Left lung (tissue), 10 donors: ENCODE results near the gene CDCA4. TPM values are rescaled to one million over a fixed set of nuclear protein-coding genes. Genes with fewer than 3 reads are reported as not detected.

Experiments used
- ATAC-seq: fragments of 200-7000 bp; cut with Tn5 transposase; one replicate; pipeline ENCODE4 v1.9.1; 2020; ENCODE audit warnings: moderate library complexity
- DNase-seq, 4 donors: peaks; one replicate each; pipeline ENCODE4 v3.0.0-alpha.2; 2013 to 2020
- H3K27ac ChIP-seq, 2 donors: fragments of 200-600 bp; sonication (generic) in 1 of 2; one replicate each; pipeline versions ENCODE4 v1.5.0 to v1.8.0; 2020 to 2021
- H3K27me3 ChIP-seq, 2 donors: fragments of 200-600 bp; sonication (generic) in 1 of 2; one replicate each; pipeline versions ENCODE4 v1.5.0 to v1.8.0; 2020 to 2021
- H3K36me3 ChIP-seq, 2 donors: fragments of 200-600 bp; sonication (generic) in 1 of 2; one replicate each; pipeline versions ENCODE4 v1.5.0 to v1.8.0; 2020 to 2021
- H3K4me1 ChIP-seq, 2 donors: fragments of 200-600 bp; one replicate each; pipeline ENCODE4 v1.8.0; 2021
- H3K4me3 ChIP-seq, 2 donors: fragments of 200-600 bp; sonication (generic) in 1 of 2; one replicate each; pipeline versions ENCODE4 v1.5.0 to v1.8.0; 2020 to 2021; ENCODE audit warnings: mild to moderate bottlenecking in 1 of 2
- H3K9me3 ChIP-seq, 2 donors: fragments of 200-600 bp; sonication (generic) in 1 of 2; one replicate each; pipeline versions ENCODE4 v1.5.0 to v1.8.0; 2020 to 2021
- intact Hi-C, 2 donors: fragments of 100-400 bp; cut with DNase I; formaldehyde crosslinking; loops; one replicate each; pipeline versions ENCODE4 v1.11.2 to v1.14.2; 2022
- polyA plus RNA-seq, 6 donors: library from polyadenylated mRNA; unstranded; fragments of 120-200 nt; gene quantifications; one replicate each; pipeline ENCODE4 v1.2.1, GENCODE V29; 2013; ENCODE audit not compliant: insufficient read length in 6 of 6
- total RNA-seq, 2 donors: library from RNA; stranded (reverse); fragmentation: NEBNext Ultra II Directional; extraction: Animal tissue kit (Norgen Biotek cat#: 25700); gene quantifications; one replicate each; pipeline ENCODE4 v1.2.1, GENCODE V29; 2021
- TF ChIP-seq, protein P1 (sequence below), 2 donors: fragments of 200-600 bp; sonication (generic) in 1 of 2; IDR thresholded peaks; one replicate each; pipeline versions ENCODE4 v1.5.0 to v1.8.0; 2021; ENCODE audit warnings: antibody characterized with exemption in 2 of 2
- donor health status: DM: no; HTN: yes; CAD: no.
- donor health status: DM: no; HTN: no; CAD: no.

CDCA4 gene
- total and polyA plus RNA-seq, 8 donors, result 9.4 to 30.6 (median 20.5) TPM

- Histone ChIP-seq H3K9me3 (no peaks in the 10 kb centered on the region), H3K27ac (peak overlapping the region; percentile 76 to 79), H3K4me1 (peaks cover 46 to 61% of the 10 kb centered on the region in 2 donors), H3K27me3 (peaks cover 0 to 24% of the 10 kb centered on the region in 2 donors), H3K36me3 (no peaks in the 10 kb centered on the region), H3K4me3 (peak overlapping the region; percentile 3 to 29)
- TF ChIP-seq, protein P1, sequence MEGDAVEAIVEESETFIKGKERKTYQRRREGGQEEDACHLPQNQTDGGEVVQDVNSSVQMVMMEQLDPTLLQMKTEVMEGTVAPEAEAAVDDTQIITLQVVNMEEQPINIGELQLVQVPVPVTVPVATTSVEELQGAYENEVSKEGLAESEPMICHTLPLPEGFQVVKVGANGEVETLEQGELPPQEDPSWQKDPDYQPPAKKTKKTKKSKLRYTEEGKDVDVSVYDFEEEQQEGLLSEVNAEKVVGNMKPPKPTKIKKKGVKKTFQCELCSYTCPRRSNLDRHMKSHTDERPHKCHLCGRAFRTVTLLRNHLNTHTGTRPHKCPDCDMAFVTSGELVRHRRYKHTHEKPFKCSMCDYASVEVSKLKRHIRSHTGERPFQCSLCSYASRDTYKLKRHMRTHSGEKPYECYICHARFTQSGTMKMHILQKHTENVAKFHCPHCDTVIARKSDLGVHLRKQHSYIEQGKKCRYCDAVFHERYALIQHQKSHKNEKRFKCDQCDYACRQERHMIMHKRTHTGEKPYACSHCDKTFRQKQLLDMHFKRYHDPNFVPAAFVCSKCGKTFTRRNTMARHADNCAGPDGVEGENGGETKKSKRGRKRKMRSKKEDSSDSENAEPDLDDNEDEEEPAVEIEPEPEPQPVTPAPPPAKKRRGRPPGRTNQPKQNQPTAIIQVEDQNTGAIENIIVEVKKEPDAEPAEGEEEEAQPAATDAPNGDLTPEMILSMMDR (IDR thresholded peaks at IDR 0.05), result no peak
- DNase-seq (peak; percentile 61 to 91 (median 80)), ATAC-seq (peak; percentile 38)
- intact Hi-C loops, result no loop called here
Observed at GRCh38 chr14:104968153-104968527, 52.7 kb downstream of the CDCA4 start.

DNA sequence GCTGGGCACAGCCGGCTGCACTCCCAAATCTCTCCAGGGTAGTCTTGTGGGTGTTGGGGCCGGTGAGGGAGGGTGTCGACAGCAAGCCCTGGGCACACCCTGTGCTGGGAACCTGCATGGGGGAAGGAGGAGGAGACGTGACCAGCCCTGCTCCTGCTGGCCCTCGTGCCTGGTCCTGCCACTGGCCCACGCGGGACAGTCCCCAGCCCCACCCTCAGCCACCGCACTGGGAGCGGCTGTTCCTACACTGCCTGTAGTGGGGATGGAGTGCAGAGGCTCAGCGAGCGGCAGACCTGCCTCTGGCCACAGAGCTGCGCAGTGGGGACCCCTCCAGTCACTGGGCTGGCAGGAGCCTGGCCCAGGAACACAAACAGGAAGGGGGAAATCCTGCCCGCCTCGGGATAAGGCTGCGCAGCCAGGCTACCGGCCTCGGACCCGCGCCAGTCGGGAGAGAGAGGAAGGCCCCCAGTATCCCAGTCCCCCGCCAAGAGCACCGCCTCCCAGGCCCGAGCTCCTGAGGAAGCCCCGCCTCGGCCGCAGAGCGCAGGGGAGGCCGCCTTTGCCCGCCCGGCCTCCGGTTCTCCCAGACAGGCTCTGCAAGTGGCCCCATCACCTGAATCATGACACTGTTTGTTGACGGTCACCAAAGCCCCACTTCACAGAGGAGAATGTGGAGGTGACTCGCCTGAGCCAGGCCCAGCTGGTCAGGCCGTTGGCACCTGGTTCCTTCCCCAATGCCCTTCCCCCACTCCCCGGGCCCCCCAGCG is 53.3 kb downstream of the CDCA4 start:
- DNase-seq (peak in 3 of 4 donors; percentile 58 to 89 (median 76)), ATAC-seq (peak; percentile 65)
- Histone ChIP-seq H3K36me3 (no peaks in the 10 kb centered on the region), H3K27ac (peak overlapping the region; percentile 76 to 79), H3K4me1 (peaks cover 40 to 55% of the 10 kb centered on the region in 2 donors), H3K27me3 (peaks cover 0 to 24% of the 10 kb centered on the region in 2 donors), H3K9me3 (no peaks in the 10 kb centered on the region), H3K4me3 (peak overlapping the region; percentile 3 to 29)
- TF ChIP-seq, protein P1 (IDR thresholded peaks at IDR 0.05), result no peak
- intact Hi-C loops, result no loop called here

DNA sequence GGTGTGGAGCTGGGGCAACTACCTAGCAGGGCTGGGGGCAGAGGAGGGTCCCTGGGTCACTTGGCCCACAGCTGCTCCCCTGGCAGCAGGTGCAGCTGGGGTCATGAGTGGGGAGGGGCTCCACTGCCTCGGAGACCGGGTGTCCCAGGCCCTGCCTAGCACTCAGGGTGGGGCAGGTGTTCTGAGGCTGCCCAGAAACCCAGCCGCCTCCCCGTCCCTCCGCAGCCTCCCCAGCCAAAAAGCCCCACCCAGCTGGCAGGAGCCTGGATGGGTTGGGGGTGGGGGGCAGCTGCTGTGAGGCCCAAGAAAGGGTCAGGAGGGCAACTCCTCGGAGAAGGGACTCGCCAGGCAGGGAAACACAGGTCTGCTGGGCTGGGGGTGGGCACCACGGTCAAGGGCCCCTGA is 53.9 kb downstream of the CDCA4 start:
- DNase-seq, result peak in 1 of 4 donors; percentile 80
- intact Hi-C loops, result no loop called here

DNA sequence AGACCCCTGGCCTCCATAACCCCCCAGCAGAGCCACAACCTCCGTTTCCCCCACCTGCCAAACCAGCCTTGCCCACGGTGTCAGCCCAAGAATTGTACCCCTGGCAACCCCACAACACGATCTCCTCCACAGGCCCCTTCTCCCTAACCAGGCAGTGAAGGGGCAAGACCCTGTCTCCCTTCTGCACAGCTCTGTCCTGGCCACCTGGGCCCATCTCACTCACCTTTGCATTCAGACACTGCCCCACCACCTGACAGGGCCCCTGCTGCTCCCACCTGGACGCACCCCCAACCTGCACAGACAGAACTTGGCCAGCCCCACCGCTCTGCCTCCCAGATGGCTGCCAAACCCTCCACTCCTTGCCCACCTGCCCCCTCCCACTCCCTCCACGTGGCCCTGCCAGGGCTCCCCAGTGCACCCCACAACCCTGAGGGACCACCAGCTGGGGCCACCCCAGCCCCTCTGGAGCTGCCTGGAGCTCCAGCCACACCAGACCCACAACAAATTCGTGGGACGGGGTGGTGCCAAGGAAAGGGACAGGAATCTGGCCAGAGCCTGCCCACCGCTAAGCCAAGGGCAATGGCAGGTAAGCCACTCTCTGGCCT is 54.5 kb downstream of the CDCA4 start:
- H3K4me1 ChIP-seq, result peaks cover 29 to 44% of the 10 kb centered on the region in 2 donors
- peak in 2 of 4 donors; percentile 32 to 58 for DNase-seq
- intact Hi-C loops, result no loop called here
- no peak for ATAC-seq
- H3K4me3 ChIP-seq, result no peak overlapping the region
- H3K27ac ChIP-seq, result peak overlapping the region in 1 of 2 donors; percentile 76
- H3K27me3 ChIP-seq, result peaks cover 0 to 24% of the 10 kb centered on the region in 2 donors
- H3K9me3 ChIP-seq, result no peaks in the 10 kb centered on the region
- no peaks in the 10 kb centered on the region for H3K36me3 ChIP-seq
- TF ChIP-seq, protein P1 (IDR thresholded peaks at IDR 0.05), result no peak

More for the DNA sequence above, 53.9 kb downstream of the CDCA4 start:
- peak; percentile 31 for ATAC-seq
- H3K9me3 ChIP-seq, result no peaks in the 10 kb centered on the region
- TF ChIP-seq, protein P1 (IDR thresholded peaks at IDR 0.05), result no peak
- H3K27me3 ChIP-seq, result peaks cover 0 to 24% of the 10 kb centered on the region in 2 donors
- H3K4me1 ChIP-seq, result peaks cover 35 to 50% of the 10 kb centered on the region in 2 donors
- peak overlapping the region; percentile 76 to 79 for H3K27ac ChIP-seq
- H3K36me3 ChIP-seq, result no peaks in the 10 kb centered on the region
- H3K4me3 ChIP-seq, result peak overlapping the region in 1 of 2 donors; percentile 29
